HG02852 (cell line): ENCODE data around the gene RNPS1.

Source experiments
- ATAC-seq: cut with Tn5 transposase; IDR thresholded peaks from one replicate; pipeline ENCODE4 v1.9.1; 2021; ENCODE audit warnings: mild to moderate bottlenecking, moderate library complexity; ENCODE audit not compliant: unreplicated experiment

RNPS1 gene

GRCh38 chr16:2267913-2268666 is at the start of gene RNPS1:
TSS of gene RNPS1 (minus strand) at chr16:2268126. CDS start at chr16:2264643, 3,483 bp downstream.
- ATAC-seq, result peak; percentile 77

- ATAC-seq, result no peak
These were observed 49.5 kb upstream of the RNPS1 start for GRCh38 chr16:2317231-2318020.

GRCh38 chr16:2308089-2308962 is 40.4 kb upstream of the RNPS1 start:
- no peak for ATAC-seq

- no peak for ATAC-seq
These were observed 31.9 kb upstream of the RNPS1 start for GRCh38 chr16:2299915-2300192.

GRCh38 chr16:2299121-2299914 is 31.4 kb upstream of the RNPS1 start:
- no peak for ATAC-seq

- no peak for ATAC-seq
These were observed 30.7 kb upstream of the RNPS1 start for GRCh38 chr16:2298621-2299020.

- ATAC-seq, result no peak
These were observed 29.6 kb upstream of the RNPS1 start for GRCh38 chr16:2297506-2297860.

- ATAC-seq, result no peak
These were observed 29.0 kb upstream of the RNPS1 start for GRCh38 chr16:2296661-2297505.

GRCh38 chr16:2295056-2295798 is 27.3 kb upstream of the RNPS1 start:
- ATAC-seq, result peak; percentile 68

- no peak for ATAC-seq
These were observed 24.3 kb upstream of the RNPS1 start for GRCh38 chr16:2292221-2292620.

- ATAC-seq, result no peak
These were observed 21.4 kb upstream of the RNPS1 start for GRCh38 chr16:2289282-2289681.

- ATAC-seq, result no peak
These were observed 20.8 kb upstream of the RNPS1 start for GRCh38 chr16:2288726-2289125.

GRCh38 chr16:2287916-2288547 is 20.1 kb upstream of the RNPS1 start:
- no peak for ATAC-seq

GRCh38 chr16:2286550-2286949 is 18.6 kb upstream of the RNPS1 start:
- ATAC-seq, result no peak

- no peak for ATAC-seq
These were observed 17.8 kb upstream of the RNPS1 start for GRCh38 chr16:2285731-2286191.

- no peak for ATAC-seq
These were observed 17.1 kb upstream of the RNPS1 start for GRCh38 chr16:2284797-2285576.

- no peak for ATAC-seq
These were observed 16.3 kb upstream of the RNPS1 start for GRCh38 chr16:2284001-2284770.
